ENCODE results near the gene ATXN1.

Gene ATXN1

GRCh38 chr6:16374016-16374415 lies 387.2 kb downstream of the ATXN1 start:
- no peak for DNase-seq

GRCh38 chr6:16372029-16372776 lies 389.1 kb downstream of the ATXN1 start:
- DNase-seq: no peak

DNA sequence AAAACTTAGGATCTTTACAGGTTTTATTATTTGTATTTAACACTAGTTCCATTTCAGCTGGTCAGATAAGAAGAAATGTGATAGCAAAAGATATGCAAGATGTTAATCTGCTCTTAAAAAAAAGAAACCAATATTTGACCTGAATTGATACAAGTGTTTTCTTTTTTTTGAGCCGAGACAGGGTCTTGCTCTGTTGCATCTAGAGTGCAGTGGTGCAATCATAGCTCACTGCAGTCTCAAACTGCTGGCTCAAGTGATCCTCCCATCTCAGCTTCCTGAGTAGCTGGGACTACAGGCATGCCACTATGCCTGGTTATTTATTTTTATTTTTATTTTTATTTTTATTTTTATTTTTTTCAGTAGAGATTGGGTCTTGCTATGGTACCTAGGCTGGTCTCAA lies 389.9 kb downstream of the ATXN1 start:
- no peak for DNase-seq

- no peak for DNase-seq
These were observed 390.3 kb downstream of the ATXN1 start for GRCh38 chr6:16370943-16371342.

GRCh38 chr6:16369989-16370388 lies 391.3 kb downstream of the ATXN1 start:
- no peak for DNase-seq

DNA sequence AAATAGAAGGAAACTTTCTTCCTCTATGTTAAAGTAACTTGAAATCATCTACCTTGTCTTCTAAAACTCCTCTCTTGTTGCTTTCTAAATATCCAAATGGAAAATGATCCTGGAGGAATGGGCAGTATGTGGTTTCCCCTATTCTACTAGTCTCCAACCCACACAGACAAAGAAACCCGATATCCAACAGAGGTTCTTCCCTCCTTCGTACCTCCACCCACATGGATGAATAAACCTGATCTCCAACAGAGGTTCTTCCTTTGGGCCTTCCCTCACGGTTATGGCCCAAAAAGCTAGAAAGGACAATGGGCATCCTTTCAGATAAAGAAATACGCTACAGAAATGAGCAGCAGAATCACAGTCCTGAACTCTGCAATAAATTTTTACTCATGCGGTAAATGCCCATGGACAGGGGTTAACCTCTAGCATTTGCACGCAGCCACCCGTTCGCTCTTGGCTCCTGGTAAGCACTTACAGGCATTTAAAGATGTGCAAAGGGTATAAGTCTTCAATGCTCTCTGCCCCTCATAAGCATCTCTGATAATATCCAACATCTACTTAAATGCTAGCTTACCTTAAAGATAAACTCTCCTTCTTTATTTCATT lies 392.0 kb downstream of the ATXN1 start:
- DNase-seq: no peak

- DNase-seq: no peak
These were observed 393.7 kb downstream of the ATXN1 start for GRCh38 chr6:16367571-16367970.

DNA sequence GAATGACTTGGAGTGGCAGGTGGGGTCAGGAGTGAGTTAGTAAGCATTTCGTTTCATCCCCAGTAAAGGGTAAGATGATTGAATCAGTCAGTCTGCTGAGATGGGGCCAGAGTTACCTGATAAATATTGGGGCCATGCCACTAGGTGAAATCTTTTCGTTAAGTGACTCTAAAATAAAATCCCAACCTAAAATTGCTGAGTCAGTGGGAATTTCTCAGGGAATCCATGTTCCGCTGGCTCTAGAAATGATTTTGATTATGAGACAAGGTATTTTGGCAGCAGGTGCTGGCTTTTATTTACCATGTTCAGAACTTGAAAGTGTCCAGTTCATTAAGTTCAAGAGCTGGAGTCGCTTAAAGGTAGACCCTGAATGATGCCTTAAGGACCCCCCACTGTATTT lies 397.5 kb downstream of the ATXN1 start:
- no peak for DNase-seq

- no peak for DNase-seq
These were observed 398.3 kb downstream of the ATXN1 start for GRCh38 chr6:16362819-16363589.

DNA sequence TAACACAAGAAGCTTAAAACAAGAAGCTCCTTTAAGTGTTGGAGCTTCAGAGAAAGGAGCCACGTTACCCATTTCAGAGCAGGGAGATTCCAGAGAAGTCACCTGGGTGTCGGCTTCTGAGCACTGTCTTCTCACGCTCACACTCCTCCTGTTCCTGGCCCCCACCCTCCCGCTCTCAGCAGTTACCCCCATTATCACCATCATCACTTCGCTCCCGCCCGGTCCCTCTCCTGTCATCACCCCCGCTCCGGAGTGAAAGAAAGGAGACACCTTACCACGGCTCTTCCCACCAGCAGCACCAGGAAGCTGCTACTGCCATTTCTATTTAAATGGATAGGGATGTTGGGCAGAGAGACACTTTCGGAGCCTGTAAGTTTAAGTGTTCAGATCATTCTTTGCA lies 399.0 kb downstream of the ATXN1 start:
- no peak for DNase-seq

DNA sequence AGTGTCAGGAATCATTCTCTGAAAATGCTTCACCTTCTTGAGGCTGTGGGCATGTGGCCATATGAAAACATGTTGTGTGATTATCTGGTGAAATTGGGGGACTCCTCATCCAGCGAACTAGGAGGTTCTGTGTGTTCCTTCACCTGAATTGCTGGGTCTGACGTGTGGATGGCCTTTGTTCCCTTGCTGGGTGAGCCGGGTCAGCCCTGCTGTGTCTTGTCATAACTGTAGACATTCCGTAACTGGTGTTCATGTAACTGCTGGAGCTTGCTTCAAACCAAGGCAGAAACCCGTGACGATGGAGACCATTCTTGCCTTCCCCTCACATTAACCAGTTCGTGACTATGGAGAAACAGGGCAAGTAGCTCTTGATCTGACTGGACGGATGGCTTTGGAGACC lies 399.4 kb downstream of the ATXN1 start:
- DNase-seq: no peak

GRCh38 chr6:16361121-16361520 lies 400.1 kb downstream of the ATXN1 start:
- DNase-seq: no peak

- DNase-seq: no peak
These were observed 400.9 kb downstream of the ATXN1 start for GRCh38 chr6:16360365-16360764.

- DNase-seq: no peak
These were observed 401.7 kb downstream of the ATXN1 start for GRCh38 chr6:16359563-16359962.

- no peak for DNase-seq
These were observed 402.6 kb downstream of the ATXN1 start for GRCh38 chr6:16358531-16359138.

- no peak for DNase-seq
These were observed 405.4 kb downstream of the ATXN1 start for GRCh38 chr6:16355699-16356446.

DNA sequence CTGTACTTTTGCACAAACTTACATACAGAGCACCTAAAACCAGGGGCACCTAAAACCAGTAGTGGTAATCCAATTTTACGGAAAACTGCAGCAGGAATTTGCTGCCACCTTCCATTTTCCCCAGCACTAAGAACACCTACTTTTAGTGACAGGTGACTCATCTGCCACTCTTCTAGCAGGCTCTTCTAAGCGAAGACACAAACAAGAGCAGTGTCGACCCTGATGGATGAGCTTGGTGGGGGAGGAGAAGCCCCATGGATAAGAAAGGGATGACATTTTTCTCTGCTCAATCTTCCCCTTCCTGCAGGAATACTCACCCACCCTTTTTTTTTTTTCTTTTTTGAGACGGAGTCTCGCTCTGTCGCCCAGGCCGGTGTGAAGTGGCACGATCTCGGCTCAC lies 406.0 kb downstream of the ATXN1 start:
- no peak for DNase-seq

GRCh38 chr6:16354692-16355091 lies 406.6 kb downstream of the ATXN1 start:
- DNase-seq: no peak

DNA sequence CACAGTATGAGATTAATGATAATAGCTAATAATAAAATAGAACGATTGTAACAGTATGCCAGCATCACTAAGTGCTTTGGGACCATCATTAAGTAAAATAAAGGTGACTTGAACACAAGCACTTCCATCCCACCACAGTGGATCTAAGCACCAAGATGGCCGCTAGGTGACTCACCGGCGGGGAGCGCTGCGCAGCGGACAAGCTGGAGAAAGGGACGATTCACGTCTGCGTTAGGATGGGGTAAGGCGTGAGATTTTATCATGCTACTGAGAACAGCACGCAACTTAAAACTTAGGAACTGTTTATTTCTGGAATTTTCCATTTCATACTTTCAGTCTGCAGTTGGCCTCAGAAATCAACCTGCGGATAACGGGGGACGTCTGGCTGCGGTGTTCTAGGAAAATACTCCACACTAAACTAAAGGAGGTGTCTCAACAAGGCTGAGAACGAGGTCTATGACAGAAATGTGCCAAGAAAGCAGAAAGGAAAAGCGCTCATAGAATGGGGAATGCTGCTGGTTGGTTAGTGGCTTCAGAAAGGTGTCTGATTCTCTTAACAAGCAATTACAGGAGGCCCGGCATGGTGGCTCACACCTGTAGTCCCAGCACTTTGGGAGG lies 408.3 kb downstream of the ATXN1 start:
- DNase-seq: no peak

- DNase-seq: no peak
These were observed 409.0 kb downstream of the ATXN1 start for GRCh38 chr6:16352258-16352635.

DNA sequence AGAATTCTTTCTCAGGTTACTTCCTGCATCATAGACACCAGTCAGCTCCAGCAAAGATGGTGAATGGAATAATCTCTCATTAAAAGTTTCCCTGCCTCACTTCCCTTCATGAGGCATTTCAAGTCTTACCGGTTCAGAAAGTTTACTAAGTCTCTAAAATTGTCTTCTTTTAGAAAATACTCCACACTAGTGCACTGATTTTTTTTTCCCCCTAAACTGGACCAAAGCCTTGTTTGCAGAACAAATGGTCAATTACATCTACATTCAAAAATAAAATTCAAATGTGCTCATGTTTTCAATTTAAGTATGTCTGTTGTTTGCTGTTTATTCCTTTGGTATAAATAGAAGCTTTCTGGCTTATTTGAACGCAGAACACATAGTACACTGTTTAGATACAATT lies 411.7 kb downstream of the ATXN1 start:
- DNase-seq: no peak

DNA sequence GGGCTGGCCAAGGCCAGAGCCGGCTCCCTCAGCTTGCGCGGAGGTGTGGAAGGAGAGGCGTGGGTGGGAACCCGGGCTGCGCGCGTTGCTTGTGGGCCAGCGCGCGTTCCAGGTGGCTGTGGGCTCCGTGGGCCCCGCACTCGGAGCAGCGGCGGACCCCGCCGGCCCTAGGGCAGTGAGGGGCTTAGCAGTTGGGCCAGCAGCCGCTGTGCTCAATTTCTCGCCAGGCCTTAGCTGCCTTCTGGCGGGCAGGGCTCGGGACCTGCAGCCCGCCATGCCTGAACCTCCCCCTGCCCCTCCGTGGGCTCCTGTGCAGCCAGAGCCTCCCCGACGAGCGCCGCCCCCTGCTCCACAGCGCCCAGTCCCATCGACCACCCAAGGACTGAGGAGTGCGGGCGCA lies 414.4 kb downstream of the ATXN1 start:
- no peak for DNase-seq
